ENCODE measurements around the gene PIAS3. TPM values are rescaled to one million over a fixed set of nuclear protein-coding genes. Genes with fewer than 3 reads are reported as not detected.

PIAS3 gene
- total RNA-seq, 1 donor from 2014 or later = 14.6 TPM

DNA sequence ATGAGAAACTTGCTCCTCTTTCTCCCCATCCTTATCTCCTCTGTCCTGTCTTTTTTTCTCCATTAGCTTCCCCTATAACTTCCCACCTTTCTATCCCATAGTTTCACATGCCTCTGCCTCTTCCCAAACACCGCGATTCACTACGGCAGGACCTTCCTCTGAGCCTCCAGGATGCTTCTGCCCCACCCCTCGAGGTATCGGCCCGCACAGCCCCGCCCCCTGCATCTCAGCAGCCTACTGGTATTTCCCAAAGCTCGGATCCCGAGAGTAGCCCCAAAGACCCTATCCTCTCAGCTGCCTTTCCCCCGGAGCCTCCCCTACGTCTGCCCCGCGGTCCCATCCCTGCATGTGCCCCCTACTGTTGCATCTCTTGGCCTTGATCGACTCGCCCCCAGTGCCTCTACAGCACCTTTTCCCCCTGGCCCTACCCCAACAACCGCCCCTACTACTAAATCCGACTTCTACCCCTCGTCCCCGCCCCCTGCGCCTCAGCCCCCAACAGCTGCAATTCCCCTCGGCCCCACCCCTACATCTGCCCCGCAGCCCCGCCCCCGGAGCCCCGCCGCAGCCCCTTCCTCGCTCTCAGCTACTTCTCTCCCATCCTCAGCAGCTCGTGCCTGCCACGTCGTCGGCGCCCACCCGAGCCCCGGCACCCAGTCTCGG lies 512 bp downstream of the PIAS3 start:
- Histone ChIP-seq H3K27ac (replicated peaks) (peak overlapping the region; percentile 94), H3K27me3 (ENCODE audit: low read depth) (no peaks in the 10 kb centered on the region), H3K36me3 (peaks cover 36% of the 10 kb centered on the region), H3K4me1 (peaks cover 32% of the 10 kb centered on the region), H3K9me3 (replicated peaks) (no peaks in the 10 kb centered on the region), H3K4me3 (peak overlapping the region; percentile 89)
- intact Hi-C loops (cut with micrococcal nuclease) = loop anchor here (10.0 kb wide), 2 partner anchors 56 to 106 kb away; partner anchors contain the start of genes ANKRD34A, ITGA10, PEX11B and POLR3GL
- peak; percentile 54 for DNase-seq
- TF ChIP-seq, protein P1, sequence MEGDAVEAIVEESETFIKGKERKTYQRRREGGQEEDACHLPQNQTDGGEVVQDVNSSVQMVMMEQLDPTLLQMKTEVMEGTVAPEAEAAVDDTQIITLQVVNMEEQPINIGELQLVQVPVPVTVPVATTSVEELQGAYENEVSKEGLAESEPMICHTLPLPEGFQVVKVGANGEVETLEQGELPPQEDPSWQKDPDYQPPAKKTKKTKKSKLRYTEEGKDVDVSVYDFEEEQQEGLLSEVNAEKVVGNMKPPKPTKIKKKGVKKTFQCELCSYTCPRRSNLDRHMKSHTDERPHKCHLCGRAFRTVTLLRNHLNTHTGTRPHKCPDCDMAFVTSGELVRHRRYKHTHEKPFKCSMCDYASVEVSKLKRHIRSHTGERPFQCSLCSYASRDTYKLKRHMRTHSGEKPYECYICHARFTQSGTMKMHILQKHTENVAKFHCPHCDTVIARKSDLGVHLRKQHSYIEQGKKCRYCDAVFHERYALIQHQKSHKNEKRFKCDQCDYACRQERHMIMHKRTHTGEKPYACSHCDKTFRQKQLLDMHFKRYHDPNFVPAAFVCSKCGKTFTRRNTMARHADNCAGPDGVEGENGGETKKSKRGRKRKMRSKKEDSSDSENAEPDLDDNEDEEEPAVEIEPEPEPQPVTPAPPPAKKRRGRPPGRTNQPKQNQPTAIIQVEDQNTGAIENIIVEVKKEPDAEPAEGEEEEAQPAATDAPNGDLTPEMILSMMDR (IDR thresholded peaks at IDR 0.05; ENCODE audit: borderline replicate concordance) = no peak

DNA sequence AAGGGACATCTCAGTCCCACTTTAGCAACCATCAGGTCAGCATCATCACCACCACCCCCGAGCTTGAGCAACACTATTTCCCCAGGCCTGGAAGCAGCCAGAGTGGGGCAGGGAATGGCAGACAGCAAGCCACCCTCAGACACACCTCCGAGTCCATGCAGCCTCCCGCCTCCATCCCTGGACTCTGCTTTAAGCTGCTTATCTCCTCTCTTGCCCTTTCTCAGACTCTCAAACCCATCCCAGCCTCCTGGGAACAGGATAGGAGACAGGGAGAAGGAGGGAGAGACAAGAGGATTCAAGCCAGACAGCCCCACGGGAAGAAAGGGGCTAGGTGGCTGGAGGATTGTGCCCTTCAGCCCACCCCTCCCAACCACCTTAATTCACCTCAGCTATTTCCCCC lies 1.7 kb downstream of the PIAS3 start:
- no peak for DNase-seq
- H3K27ac ChIP-seq (replicated peaks) = no peak overlapping the region
- H3K36me3 ChIP-seq = peaks cover 48% of the 10 kb centered on the region
- no peaks in the 10 kb centered on the region for H3K27me3 ChIP-seq (ENCODE audit: low read depth)
- H3K4me1 ChIP-seq = peaks cover 32% of the 10 kb centered on the region
- intact Hi-C loops (cut with micrococcal nuclease) = loop anchor here (10.0 kb wide), 2 partner anchors 58 to 108 kb away; partner anchors contain the start of genes ANKRD34A, ITGA10, PEX11B and POLR3GL
- H3K4me3 ChIP-seq = no peak overlapping the region
- H3K9me3 ChIP-seq (replicated peaks) = no peaks in the 10 kb centered on the region
- TF ChIP-seq, protein P1 (IDR thresholded peaks at IDR 0.05; ENCODE audit: borderline replicate concordance) = no peak

DNA sequence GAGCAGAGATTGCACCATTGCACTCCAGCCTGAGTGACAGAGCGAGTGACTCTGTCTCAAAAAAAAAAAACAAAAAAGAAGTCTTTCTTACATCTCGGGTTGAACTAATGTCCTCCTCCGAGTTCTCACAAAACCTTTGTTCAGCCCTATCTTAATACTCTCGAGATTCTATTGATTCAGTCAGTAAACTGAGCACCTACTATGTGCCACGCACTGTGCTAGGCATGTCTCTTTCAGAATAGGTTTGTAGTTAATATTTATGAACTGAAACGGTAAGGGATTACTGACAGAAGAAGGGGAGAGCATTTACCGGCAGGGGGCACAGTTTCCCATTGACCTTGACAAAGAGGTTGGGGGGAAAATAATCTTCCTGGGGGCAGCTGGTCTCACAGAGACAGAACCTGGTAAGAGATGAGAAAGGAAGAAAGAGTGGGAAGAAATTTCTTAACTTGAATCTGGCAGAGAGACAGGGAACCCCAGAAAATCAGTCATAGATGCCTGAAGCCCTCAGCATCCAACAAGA lies 3.4 kb downstream of the PIAS3 start:
- Histone ChIP-seq H3K27me3 (ENCODE audit: low read depth) (no peaks in the 10 kb centered on the region), H3K4me1 (peaks cover 32% of the 10 kb centered on the region), H3K36me3 (peaks cover 65% of the 10 kb centered on the region), H3K9me3 (replicated peaks) (no peaks in the 10 kb centered on the region), H3K27ac (replicated peaks) (no peak overlapping the region), H3K4me3 (no peak overlapping the region)
- TF ChIP-seq, protein P1 (IDR thresholded peaks at IDR 0.05; ENCODE audit: borderline replicate concordance) = no peak
- no peak for DNase-seq
- intact Hi-C loops (cut with micrococcal nuclease) = loop anchor here (10.0 kb wide), 2 partner anchors 59 to 109 kb away; partner anchors contain the start of genes ANKRD34A, ITGA10, PEX11B and POLR3GL

DNA sequence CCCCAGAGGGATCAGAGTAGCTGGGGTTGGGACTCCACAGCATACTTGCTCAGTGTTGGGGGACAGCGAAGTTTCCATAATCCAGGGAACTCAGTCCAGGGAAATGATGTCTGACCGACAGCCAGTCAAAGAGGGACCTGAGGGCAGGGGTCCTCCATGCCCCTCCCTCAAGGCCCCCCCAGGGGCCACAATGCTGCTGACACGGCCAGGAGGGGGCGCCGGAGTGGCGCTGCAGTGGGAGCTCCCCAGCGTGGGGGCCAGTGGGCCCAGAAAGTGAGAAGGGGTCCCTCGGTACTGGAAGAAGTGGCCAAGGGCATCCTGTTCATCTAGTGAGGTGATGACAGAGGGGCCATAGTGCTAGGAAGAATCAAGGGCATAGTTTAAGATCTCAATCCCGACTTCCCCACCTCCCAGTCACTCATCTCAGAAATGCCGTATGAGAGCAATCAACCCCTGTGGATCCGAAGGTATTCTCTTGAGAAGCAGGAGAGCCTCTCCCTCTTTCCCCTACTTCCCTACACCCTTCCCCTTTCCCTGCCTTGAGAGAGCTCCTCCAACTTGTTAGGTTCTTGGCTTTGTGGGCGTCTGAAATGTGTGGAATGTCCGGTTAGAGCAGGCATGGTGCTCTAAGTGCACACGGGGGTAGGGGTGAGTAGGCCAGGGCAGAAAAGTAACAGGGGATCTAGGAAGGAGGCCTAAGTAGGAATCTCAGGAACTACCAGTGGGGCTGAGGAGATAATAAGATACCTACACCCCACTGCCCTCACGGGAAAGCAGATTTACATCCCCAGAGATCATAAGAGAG lies 9.3 kb downstream of the PIAS3 start:
- Histone ChIP-seq H3K4me3 (no peak overlapping the region), H3K27me3 (ENCODE audit: low read depth) (no peaks in the 10 kb centered on the region), H3K4me1 (peaks cover 17% of the 10 kb centered on the region), H3K9me3 (replicated peaks) (no peaks in the 10 kb centered on the region), H3K27ac (replicated peaks) (peak overlapping the region; percentile 16), H3K36me3 (peaks cover 60% of the 10 kb centered on the region)
- intact Hi-C loops (cut with micrococcal nuclease) = loop anchor here (5.0 to 10.0 kb wide), 3 partner anchors 65 to 163 kb away; partner anchors contain the start of genes ANKRD34A, ITGA10, PEX11B and POLR3GL
- no peak for DNase-seq
- TF ChIP-seq, protein P1 (IDR thresholded peaks at IDR 0.05; ENCODE audit: borderline replicate concordance) = peak; percentile 33

DNA sequence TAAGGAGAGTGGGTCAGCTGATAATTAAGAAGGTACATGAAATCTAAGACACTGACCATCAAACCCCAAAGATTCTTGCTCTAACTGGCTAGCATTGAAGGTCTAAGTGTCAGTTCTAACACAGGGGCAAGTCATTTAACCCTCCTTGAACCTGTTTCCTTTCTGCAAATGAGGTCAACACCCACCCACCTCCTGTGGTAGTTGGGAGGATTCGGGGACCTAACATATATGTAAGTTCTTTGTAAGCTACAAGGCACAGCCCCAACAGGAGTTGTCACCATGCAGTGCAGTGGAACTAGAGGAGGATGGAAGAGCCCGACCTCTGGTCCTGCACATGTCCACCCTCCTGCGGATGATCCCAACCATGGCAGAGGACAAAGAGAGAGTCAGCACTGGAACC lies 11.1 kb downstream of the PIAS3 start:
- Histone ChIP-seq H3K4me1 (peaks cover 18% of the 10 kb centered on the region), H3K36me3 (peaks cover 49% of the 10 kb centered on the region), H3K4me3 (no peak overlapping the region), H3K27me3 (ENCODE audit: low read depth) (no peaks in the 10 kb centered on the region), H3K9me3 (replicated peaks) (no peaks in the 10 kb centered on the region), H3K27ac (replicated peaks) (no peak overlapping the region)
- TF ChIP-seq, protein P1 (IDR thresholded peaks at IDR 0.05; ENCODE audit: borderline replicate concordance) = no peak
- no peak for DNase-seq
- intact Hi-C loops (cut with micrococcal nuclease) = no loop called here

Measured in left ventricle myocardium inferior (tissue), 1 donor.